DND-41 (cell line): Measurements from ENCODE around the gene PPFIA1.

Experiments
- EZH2 ChIP-seq: IDR thresholded peaks from 3 replicates; pipeline ENCODE4 v1.6.1; 2012; ENCODE audit warnings: borderline replicate concordance, low read depth, mild to moderate bottlenecking, moderate library complexity, low read length, inconsistent platforms; ENCODE audit not compliant: severe bottlenecking
- TF ChIP-seq, protein P1 (sequence below): IDR thresholded peaks from 2 replicates; pipeline ENCODE4 v1.5.1; 2012; ENCODE audit warnings: borderline replicate concordance, low read length, moderate library complexity, mild to moderate bottlenecking; ENCODE audit not compliant: poor library complexity, severe bottlenecking; ENCODE audit errors: extremely low read depth

DNA sequence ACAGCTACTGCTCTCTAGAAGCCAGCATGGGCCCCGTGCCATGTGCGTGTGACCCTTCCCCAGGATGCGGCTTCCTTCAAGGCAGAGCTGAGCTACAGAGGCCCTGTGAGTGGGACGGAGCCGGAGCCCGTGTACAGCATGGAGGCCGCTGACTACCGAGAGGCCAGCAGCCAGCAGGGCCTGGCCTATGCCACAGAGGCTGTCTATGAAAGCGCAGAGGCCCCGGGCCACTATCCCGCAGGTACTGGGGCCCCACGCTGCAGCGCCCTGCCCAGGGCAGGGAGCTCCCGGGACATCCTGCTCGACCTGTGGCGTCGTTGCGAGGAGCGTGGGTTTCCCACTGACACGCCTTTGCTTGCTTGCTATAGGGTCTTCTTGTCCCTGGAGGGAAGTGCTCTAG is 162.5 kb downstream of the PPFIA1 start:
- no peak for TF ChIP-seq EZH2
- TF ChIP-seq, protein P1, sequence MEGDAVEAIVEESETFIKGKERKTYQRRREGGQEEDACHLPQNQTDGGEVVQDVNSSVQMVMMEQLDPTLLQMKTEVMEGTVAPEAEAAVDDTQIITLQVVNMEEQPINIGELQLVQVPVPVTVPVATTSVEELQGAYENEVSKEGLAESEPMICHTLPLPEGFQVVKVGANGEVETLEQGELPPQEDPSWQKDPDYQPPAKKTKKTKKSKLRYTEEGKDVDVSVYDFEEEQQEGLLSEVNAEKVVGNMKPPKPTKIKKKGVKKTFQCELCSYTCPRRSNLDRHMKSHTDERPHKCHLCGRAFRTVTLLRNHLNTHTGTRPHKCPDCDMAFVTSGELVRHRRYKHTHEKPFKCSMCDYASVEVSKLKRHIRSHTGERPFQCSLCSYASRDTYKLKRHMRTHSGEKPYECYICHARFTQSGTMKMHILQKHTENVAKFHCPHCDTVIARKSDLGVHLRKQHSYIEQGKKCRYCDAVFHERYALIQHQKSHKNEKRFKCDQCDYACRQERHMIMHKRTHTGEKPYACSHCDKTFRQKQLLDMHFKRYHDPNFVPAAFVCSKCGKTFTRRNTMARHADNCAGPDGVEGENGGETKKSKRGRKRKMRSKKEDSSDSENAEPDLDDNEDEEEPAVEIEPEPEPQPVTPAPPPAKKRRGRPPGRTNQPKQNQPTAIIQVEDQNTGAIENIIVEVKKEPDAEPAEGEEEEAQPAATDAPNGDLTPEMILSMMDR = no peak
